GM19043 (cell line): Measurements from ENCODE around the gene LDB2.

Source experiments
- ATAC-seq: cut with Tn5 transposase; IDR thresholded peaks from one replicate; pipeline ENCODE4 v1.9.1; 2021; ENCODE audit warnings: low read depth; ENCODE audit not compliant: unreplicated experiment

LDB2 gene

DNA sequence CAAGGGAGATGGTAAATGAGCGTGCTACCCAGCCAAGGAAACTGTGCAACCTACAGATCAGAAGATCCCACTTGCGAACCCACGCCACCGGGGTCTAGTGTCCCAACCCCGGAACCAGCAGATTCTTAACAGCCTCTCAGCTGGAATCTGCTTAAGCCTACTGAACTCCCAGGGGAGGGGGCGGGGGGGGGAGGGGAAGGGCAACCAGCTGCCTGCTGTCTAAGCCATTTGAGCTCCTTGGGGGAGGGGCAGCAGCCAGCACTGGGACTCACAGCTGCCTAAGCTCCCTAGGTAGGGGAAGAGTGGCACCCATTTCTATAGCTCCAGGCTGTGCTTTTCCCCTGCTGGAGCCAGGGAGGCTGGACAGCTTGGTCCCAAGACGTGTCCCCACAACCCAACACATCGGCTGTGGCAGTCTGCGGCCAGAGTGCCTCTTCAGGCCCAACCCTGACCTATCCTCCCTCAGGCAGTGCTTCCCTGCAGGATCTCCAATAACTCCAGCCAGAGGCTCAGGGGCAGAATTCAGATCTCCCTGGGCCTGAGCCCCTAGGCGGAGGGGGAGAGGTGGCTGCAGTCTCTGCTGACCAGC lies 289.2 kb downstream of the LDB2 start:
- no peak for ATAC-seq

DNA sequence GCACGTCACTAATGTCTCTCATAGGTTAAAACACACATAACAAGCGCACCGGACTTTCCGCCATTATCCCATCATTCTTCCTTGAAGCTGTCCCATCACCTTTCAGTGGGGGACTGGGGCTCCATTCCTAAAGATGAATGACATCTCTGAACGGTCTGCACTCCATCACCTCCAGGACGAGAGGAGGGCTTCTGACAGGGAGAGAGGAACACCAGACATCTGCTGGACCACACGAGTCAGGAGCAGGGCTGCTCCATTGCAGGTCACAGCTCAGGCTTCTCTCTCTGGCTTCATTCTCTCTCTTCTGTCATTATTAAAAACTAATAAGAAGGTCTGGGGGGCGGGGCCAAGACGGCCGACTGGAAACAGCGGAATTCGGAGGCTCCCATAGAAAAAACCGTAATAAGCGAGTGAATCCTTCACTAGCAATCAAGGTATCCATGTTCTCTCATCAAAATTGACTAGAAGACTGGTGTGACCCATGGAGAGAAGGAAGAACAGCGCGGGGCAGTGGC lies 289.8 kb downstream of the LDB2 start:
- no peak for ATAC-seq

DNA sequence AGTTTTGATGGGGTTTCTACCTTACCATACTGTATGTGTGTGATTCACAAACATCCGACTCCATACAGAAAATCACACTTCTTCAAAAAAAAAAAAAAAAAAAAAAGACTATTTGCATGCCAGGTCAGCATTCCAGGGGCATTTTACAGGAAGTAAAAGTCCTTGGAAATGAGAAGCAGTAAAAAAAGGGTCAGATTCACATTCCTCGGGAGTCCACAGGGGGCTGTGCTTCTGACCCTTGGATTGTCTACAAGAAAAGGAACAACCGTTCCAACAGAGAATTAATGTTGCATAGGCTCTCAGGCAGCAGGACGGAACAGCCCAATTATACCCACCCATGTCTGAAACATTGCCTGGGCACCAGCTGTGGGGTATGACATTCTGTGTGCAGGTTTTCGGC lies 290.3 kb downstream of the LDB2 start:
- no peak for ATAC-seq

DNA sequence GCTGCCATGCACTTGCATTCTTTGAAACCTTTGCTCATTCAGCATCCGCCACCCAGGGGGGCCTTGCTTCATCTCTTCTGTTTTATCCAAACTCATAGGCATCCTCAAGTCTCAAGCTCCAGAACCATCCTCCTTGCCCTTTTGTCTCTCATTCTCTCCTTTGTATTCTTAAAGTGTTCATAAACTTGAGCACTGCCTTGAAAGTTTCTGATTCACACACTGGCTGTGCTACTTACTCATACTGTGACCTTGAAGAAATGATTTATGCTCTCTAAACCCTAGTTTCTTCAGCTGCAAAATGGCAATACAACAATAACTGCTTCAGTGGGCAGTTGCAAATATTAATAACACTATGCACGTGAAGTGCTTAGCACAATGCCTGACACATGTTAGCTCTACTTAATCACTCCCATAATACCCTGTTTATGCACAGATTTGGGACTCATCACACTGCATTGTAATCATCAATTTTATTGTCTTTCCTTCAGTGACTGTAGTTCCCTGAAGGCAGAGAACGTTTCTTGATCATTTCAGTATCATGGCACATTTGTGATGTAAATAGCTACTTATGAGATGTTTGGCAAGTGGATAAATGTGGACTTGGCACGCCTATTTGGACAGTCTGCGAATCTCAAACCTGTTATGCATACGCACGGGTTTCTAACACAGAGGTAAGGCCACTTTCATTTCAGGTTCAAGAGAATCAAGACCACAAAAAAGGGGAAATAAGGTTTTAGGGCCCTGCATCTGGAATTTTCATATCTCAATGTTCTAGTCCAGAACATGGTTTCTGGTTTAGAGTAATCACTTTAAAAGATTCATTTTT lies 291.0 kb downstream of the LDB2 start:
- ATAC-seq: no peak

DNA sequence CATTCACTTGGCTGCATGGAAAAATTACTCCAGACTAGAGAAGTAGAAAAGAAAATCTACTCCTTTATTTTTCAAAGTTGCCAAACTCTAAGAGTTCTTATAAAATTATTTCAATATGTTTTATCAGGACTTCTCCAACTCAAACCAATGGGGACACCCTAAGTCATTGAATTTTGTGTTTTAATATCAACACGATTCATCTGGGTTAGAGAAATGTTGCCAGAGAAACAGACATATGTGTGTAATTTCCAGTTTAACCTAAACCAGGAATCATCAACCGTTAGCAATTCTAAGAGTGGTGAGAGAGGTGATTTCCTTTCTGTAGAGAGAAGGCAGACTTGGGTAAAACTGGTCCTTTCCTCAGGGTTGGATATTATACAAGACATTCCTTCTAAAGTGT lies 291.8 kb downstream of the LDB2 start:
- no peak for ATAC-seq

DNA sequence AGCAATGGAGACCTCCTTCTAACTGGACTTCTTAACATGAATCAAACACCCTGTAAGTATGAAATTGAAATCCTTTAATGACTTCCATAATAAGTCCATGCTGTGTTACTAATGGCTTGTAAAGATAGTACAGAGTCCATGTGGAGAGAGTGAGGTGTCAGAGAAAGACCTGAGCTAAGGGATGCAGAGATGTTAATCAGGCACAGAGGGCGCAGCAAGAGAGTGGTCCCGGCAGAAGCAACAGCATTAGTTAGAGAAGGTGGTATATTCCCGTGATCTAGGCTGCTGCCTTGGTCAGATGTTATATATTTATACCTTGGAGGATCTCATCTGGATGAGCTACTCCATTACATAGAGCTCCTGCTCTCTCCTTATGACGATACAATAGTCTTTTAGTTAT lies 295.3 kb downstream of the LDB2 start:
- ATAC-seq: no peak

DNA sequence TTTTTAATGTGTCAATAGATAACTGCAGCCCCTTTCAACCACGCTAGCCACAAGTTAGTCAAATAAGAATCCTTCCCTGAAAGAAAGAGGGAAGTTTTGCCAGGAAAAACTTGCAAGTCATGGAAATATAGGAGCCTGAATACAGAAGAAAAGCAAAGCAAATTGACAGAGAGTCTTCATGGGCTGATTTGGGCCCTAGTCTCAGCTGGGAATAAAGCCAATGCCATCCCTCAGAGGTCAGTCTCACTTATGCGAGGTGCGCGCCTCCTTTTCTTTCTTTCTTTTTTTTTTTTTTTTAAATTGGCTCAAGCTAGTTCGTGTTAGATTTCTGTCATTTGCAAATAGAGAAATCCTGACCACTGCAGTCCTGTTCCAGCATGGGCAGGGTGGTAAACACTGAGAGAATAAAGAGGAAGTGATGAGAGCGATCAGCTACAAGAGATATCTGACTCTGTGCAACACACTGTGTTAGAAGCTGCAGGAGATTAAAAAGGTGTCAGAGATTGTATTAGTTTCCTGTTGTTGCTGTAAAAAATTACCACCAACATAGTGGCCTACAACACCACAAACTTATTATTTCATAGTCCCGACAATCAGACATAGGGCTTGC lies 299.7 kb downstream of the LDB2 start:
- no peak for ATAC-seq

DNA sequence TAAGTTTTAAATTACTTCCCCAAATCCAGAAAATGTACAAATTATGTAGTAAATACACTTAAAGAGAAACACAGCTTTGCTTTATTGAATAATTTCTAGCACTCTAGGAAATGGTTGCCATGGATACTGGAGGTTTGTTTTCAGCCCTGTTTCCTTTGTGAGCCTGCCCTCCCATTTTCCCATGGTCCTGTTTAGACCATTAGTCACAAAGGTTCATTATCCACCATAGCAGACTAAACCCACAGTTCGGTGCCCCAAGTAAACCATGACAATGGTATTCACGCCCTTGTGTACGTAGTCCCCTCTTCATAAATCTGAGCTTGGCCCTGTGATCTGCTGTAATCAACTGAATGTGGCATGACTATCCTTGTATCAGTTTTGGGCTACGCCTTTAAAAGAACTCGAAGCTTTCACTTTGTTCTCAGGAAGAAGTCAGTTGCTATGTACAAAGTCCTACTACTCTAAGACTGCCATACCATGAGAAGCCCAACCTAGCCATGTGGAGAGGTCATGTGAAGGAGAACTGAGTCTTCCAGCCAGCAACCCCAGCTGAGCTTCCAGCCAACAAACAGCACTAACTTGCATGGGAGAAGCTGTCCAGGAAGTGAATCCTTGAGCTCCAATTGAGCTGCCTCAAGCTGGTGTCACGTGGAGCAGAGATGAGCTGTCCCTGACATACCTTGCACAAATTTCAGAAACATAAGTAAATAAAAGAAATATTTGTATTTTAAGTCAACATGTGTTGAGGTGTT lies 300.4 kb downstream of the LDB2 start:
- ATAC-seq: no peak

DNA sequence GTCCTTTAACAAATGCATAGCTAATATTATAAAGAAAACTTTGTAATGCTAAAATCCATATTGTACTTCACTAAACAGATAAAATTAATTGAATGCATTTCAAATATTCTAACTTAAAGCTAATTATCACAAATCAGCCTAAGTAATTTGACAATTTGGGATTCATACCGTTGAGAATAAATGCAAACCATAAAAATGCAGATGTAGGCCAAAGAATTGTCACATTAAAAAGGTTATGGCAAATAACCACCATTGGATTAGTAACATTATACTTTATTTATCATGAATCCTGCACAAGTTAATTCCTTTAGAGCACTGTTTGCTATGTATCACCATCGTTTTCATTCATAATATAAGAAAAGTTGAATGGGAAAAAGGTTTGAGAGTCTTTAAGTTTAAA lies 301.0 kb downstream of the LDB2 start:
- ATAC-seq: no peak

DNA sequence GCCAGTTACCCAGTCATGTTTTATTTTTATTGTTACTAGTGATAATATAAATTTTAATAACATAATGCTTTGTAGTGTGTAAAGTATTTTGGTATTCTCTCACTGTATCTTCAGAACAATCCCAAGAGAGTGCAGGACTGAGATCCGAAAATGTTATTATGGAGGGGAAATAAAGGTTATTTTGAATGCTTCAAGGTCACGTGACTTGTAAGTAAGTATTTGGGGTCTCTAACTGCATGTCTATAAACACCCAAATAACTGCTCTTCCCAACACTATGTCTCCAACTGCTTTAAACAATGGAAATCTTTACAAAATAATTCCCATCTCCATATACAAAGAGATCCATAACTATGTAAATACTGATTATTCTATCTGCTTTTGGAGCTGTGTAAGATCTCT lies 302.2 kb downstream of the LDB2 start:
- no peak for ATAC-seq

DNA sequence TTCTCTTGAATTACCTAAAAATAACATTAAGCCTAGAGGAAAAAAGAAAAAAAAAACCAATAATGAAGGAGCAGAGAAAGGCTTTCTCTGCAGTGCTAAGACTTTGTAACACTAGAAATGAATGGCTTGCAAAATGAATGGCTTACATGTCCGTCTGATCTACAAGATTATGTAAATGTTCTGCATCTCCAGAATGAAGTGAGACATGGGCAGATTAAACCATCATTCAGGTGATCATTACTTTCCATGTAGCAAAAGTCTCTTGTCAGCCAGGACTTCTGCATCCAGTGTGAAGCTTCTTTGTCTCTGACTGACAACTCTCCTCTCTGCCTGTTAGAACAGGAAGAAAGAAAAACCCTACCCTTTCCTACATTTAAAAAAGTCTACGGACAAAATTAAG lies 304.3 kb downstream of the LDB2 start:
- no peak for ATAC-seq

DNA sequence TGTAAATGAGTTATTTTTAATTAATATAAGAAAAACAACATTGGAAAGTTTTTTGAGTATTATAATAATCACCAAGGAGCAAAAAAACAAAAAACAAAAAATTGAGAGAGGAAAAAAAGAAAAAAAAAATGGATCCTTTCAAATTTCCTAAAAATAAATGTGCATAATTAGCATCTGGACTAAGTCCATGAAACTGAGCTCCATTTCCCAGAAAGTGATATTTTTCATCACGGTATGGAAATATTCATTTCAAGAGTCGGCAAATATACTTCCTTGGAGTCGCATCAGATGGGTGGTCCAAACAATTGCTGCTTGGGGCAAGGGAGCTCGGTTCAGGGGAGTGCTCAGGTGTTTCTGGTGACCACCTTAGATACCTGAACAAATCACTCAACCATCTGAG lies 305.1 kb downstream of the LDB2 start:
- ATAC-seq: no peak

DNA sequence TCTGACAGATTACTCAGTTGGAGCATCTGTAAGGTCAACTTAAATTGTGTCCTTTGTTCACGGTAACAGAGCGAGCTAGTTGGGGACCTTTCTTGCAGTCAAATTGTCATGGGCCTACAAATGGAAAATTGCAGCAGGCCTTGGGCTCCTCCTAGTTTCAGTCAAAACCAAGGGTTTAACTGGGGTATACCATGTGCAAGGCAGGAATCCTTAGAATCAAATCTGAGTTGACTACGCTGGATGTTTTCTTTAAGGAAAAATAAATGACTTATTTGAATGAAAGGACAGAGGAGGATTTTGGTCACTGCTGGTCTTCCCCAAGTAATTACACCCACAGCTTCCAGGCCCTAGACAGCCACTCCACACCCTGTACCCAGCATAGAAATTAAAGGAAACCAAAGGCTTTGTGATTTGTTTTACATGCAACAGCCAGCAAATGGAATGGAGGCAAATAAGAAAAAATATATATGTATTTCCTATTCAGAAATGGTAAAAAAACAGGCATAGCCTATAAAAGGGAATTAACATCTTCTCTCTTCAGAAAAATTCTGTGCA lies 307.1 kb downstream of the LDB2 start:
- no peak for ATAC-seq

DNA sequence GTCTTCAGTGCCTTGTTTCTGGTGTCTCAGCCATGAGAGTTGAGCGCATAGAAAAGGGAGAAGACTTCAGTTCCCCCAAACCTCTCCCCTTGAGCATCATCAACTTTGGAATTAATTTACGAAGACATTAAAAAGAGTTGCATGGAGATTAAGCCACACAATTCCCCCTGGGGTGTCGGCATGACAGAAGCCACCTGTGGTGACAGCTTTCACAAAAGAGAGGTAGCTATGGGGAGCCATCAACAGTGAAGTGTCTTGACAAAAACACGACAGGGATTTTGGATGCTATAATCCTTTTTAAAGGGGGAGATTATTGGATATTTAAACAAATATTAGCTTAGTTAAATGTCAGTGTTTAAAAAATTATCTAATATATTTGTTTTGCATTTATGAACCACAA lies 307.6 kb downstream of the LDB2 start:
- ATAC-seq: no peak

DNA sequence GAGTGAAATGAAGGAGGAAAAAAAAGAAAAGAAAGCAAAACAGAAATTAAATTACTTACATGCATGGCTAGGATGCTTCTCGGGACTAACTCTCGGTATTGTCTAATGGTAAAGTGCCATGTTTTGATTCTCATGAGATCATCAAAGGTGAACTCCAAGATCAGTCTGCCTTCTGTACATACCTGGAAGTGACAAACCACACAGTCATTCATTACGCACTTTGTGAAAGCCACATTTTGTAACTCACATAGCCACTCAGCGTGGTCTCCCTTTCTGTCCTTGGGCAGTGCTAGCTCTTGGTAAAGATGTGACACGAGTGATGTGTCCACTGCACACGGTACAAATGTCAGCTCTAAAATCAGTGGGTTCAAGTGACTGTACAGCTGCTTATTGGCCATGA lies 309.8 kb downstream of the LDB2 start:
- no peak for ATAC-seq

DNA sequence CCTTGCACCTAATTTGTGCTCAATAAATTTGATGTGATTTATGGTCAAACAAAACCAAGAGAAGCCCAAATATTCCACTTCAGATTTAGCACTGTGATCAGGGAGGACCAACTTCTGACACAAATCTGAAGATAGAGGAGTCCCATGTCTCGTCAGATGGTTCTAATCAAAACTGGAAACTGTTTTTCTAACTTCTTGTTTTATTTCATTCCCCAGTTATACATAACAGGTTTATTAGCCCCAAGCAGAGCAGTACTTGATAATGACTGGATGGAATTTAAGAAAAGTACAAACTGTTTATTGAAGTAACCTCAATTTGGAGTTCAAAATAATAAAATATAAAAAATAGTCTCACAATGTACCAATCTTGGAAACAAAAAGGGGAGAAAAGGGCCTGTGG lies 310.3 kb downstream of the LDB2 start:
- no peak for ATAC-seq

DNA sequence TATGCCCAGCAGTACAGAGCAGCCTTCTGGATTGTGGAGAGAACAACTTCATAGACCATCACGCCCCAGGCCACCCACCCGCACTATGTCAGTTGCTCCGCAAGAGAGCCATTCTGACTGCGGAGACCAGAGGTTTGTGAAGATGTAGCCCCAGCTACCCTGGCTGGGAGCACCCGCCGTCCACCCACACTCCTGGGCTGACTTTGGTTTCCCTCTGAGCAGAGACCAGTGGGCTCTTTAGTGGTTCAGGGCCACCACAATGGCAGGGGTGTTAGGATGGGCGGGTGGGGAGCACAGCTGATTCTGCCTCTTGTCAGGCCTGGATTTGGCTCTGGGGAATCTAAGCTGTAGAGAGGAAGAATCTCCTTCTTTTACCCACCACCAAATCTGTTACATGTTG lies 313.4 kb downstream of the LDB2 start:
- no peak for ATAC-seq

DNA sequence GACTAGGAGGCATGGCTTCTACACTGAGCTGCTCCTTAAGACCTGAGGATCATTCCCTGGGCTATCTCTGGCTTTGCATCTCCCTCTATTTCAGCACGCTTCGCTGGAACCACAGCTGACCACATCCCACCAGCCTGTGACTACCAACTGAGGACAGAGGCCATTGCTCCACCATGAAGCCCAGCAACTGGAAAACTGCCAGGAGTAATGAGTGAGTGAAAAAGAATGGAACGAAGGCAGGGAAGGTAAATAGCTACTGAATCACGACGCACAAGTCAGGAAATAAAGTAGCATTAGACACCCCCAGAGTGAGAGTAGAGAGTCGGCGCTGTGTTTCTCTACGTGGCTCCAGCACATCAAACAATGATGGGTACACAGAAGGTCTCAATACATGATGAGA lies 314.7 kb downstream of the LDB2 start:
- no peak for ATAC-seq

DNA sequence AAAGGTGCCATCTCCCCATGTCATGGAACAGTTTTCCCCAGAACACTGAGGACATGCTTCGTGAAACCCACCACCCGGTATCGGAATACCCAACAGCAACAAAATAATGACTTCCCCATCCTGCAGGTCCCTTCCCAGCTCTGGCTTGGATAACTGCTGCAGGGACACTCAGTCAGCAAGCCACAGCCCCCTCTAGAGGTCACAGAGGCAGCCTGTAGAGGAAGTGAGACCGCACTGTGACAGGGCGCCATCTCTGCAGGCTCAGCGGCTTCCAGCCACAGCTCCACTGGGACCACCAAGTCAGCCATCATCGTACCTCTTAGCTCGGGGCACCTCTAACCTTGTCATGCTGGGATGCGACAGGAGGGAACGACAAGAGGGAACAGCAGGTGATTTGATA lies 315.9 kb downstream of the LDB2 start:
- no peak for ATAC-seq

DNA sequence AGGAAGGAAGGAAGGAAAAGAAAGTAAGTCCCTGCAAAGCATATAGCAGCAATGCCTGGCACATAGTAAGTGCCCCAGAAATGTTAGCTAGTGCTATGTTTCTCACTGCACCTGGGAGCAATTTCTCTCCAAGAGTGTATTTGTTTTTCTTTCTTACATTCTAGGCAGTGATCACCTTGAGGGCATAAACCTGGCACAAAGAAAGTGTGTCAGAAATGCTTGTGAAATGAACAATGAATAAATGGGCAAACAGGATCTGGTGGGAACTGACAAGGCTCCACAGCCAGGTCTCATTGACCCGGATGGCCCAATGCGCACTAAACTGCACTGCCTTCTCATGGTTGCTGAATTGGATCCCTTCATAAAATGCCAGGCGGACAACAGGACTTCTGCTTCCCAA lies 316.4 kb downstream of the LDB2 start:
- ATAC-seq: no peak

DNA sequence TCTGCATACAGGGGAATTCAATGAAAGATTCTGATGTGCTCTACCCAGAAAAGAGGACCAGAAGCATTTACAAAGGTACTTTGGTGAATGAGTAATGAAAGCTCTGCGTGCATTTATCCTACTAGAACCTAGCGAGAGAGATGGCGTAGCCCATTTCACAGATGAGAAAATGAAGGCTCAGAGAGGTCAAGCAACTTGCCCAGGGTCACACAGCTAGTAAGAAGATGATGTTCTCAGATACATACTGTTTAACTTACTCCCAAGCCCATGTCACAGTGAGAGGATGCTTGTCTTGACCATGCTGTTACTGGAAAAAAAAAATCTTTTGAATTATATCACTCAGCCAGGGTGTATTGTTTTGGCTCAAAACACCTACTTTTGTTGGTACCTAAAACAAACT lies 317.3 kb downstream of the LDB2 start:
- no peak for ATAC-seq
